GM23338 (cell line): ENCODE data around the gene WWOX. TPM values are rescaled to one million over a fixed set of nuclear protein-coding genes. Genes with fewer than 3 reads are reported as not detected.

Source experiments
- ATAC-seq: fragments of 200-7000 bp; cut with Tn5 transposase; 3 replicates; pipeline ENCODE4 v1.9.1; 2020
- DNase-seq: peaks from one replicate; pipeline ENCODE4 v3.0.0-alpha.2; 2015; ENCODE audit warnings: low spot score
- H2AFZ ChIP-seq: fragments of 200-600 bp; sonication (generic); 2 replicates; pipeline ENCODE4 v1.8.0; 2016; ENCODE audit warnings: antibody characterized with exemption, mild to moderate bottlenecking, moderate library complexity
- H3F3A ChIP-seq: fragments of 200-600 bp; sonication (generic); replicated peaks from 2 replicates; pipeline ENCODE4 v1.8.0; 2017; ENCODE audit warnings: antibody characterized with exemption, mixed run types, low read depth
- H3K27ac ChIP-seq: fragments of 200-600 bp; sonication (generic); 2 replicates; pipeline ENCODE4 v1.6.1; 2016; ENCODE audit warnings: low read depth
- H3K27me3 ChIP-seq: fragments of 200-600 bp; sonication (generic); 2 replicates; pipeline ENCODE4 v1.8.0; 2016; ENCODE audit warnings: mild to moderate bottlenecking, mixed run types, moderate library complexity; ENCODE audit not compliant: insufficient read depth
- H3K36me3 ChIP-seq: fragments of 200-600 bp; sonication (generic); 2 replicates; pipeline ENCODE4 v1.8.0; 2016; ENCODE audit warnings: mild to moderate bottlenecking; ENCODE audit not compliant: insufficient read depth
- H3K4me1 ChIP-seq: fragments of 200-600 bp; sonication (generic); 2 replicates; pipeline ENCODE4 v1.8.0; 2016; ENCODE audit warnings: mild to moderate bottlenecking, moderate library complexity; ENCODE audit not compliant: insufficient read depth
- H3K4me2 ChIP-seq: fragments of 200-600 bp; sonication (generic); 2 replicates; pipeline ENCODE4 v1.7.1; 2017; ENCODE audit warnings: mixed run types
- H3K4me3 ChIP-seq: fragments of 200-600 bp; sonication (generic); 2 replicates; pipeline ENCODE4 v1.6.1; 2016; ENCODE audit warnings: mixed run types
- H3K79me2 ChIP-seq: fragments of 200-600 bp; sonication (generic); replicated peaks from 2 replicates; pipeline ENCODE4 v1.8.0; 2017; ENCODE audit warnings: mild to moderate bottlenecking; ENCODE audit not compliant: insufficient read depth
- H3K9me2 ChIP-seq: fragments of 200-600 bp; sonication (generic); 2 replicates; pipeline ENCODE4 v1.8.0; 2017; ENCODE audit not compliant: insufficient read depth
- H4K20me1 ChIP-seq: fragments of 200-600 bp; sonication (generic); replicated peaks from 2 replicates; pipeline ENCODE4 v1.8.0; 2017; ENCODE audit warnings: mild to moderate bottlenecking; ENCODE audit not compliant: insufficient read depth
- H3K27ac Mint-ChIP-seq: 2 replicates; pipeline ENCODE4 v1.8.0; 2020; ENCODE audit warnings: inconsistent platforms, mild to moderate bottlenecking, moderate library complexity, mixed read lengths
- H3K27me3 Mint-ChIP-seq: 3 replicates; pipeline ENCODE4 v1.8.0; 2022; ENCODE audit warnings: low read depth, mild to moderate bottlenecking, moderate library complexity, mixed read lengths, inconsistent platforms; ENCODE audit not compliant: insufficient read depth, poor library complexity
- H3K36me3 Mint-ChIP-seq: 3 replicates; pipeline ENCODE4 v1.8.0; 2021; ENCODE audit warnings: low read depth, mild to moderate bottlenecking, inconsistent platforms, moderate library complexity, mixed read lengths
- H3K4me1 Mint-ChIP-seq: 3 replicates; pipeline ENCODE4 v1.8.0; 2020; ENCODE audit warnings: mild to moderate bottlenecking, inconsistent platforms, mixed read lengths
- H3K4me3 Mint-ChIP-seq: 3 replicates; pipeline ENCODE4 v1.8.0; 2021; ENCODE audit warnings: moderate library complexity, mild to moderate bottlenecking, inconsistent platforms, mixed read lengths
- H3K9me3 Mint-ChIP-seq: 3 replicates; pipeline ENCODE4 v1.8.0; 2020; ENCODE audit warnings: moderate library complexity, mild to moderate bottlenecking, inconsistent platforms, mixed read lengths
- CREB1 ChIP-seq: fragments of 250-450 bp; sonication (Bioruptor Pico); IDR thresholded peaks from 2 replicates; pipeline ENCODE4 v1.5.0; 2020; ENCODE audit warnings: low read depth, mild to moderate bottlenecking, moderate library complexity
- CTCF ChIP-seq, 2 experiments: fragments of 200-600 bp in 1 of 2; sonication (generic) in 1 of 2; conservative IDR thresholded peaks; 2 replicates each; pipeline versions ENCODE4 v1.5.1 to v1.6.1; 2016 to 2017; ENCODE audit warnings: antibody characterized with exemption in 2 of 2, low read depth in 2 of 2, mild to moderate bottlenecking in 2 of 2, moderate library complexity in 1 of 2
- ETS1 ChIP-seq: IDR thresholded peaks from 2 replicates; pipeline ENCODE4 v1.6.1; 2016; ENCODE audit warnings: antibody characterized with exemption
- EZH2 ChIP-seq: fragments of 200-600 bp; sonication (generic); IDR thresholded peaks from one replicate; pipeline ENCODE4 v1.8.0; 2017; ENCODE audit warnings: antibody characterized with exemption, mild to moderate bottlenecking, low read depth; ENCODE audit not compliant: unreplicated experiment
- JUNB ChIP-seq: IDR thresholded peaks from one replicate; pipeline ENCODE4 v1.6.1; 2016; ENCODE audit warnings: antibody characterized with exemption; ENCODE audit not compliant: unreplicated experiment
- NANOG ChIP-seq: IDR thresholded peaks from 2 replicates; pipeline ENCODE4 v1.6.1; 2016; ENCODE audit warnings: antibody characterized with exemption, borderline replicate concordance
- POLR2AphosphoS5 ChIP-seq: IDR thresholded peaks from 2 replicates; pipeline ENCODE4 v1.6.1; 2016; ENCODE audit warnings: antibody characterized with exemption, low read depth
- REST ChIP-seq: IDR thresholded peaks from one replicate; pipeline ENCODE4 v1.6.1; 2018; ENCODE audit warnings: antibody characterized with exemption; ENCODE audit not compliant: unreplicated experiment
- STAT1 ChIP-seq: IDR thresholded peaks from one replicate; pipeline ENCODE4 v1.6.1; 2016; ENCODE audit warnings: antibody characterized with exemption; ENCODE audit not compliant: unreplicated experiment
- ZNF331 ChIP-seq: fragments of 250-450 bp; sonication (Bioruptor Pico); IDR thresholded peaks from 2 replicates; pipeline ENCODE4 v1.5.0; 2020; ENCODE audit warnings: low read depth, mild to moderate bottlenecking, moderate library complexity
- ZNF462 ChIP-seq: fragments of 250-450 bp; sonication (Bioruptor Pico); IDR thresholded peaks from 2 replicates; pipeline ENCODE4 v1.5.0; 2020; ENCODE audit warnings: mild to moderate bottlenecking, moderate library complexity
- polyA plus RNA-seq: library from polyadenylated mRNA; unstranded; fragments of >200 nt; fragmentation: Nextera tagmentation; extraction: Ambion mirVana; gene quantifications from 2 replicates; pipeline ENCODE4 v1.2.1, GENCODE V29; 2016
- total RNA-seq: library from RNA; depleted of rRNA; stranded (reverse); fragments of >200 nt; shearing (Covaris generic); gene quantifications from 2 replicates; pipeline ENCODE4 v1.2.3, GENCODE V29; 2014

The WWOX gene
- total and polyA plus RNA-seq, 2 experiments from 2014 or later, result 10.0 to 19.3 TPM

GRCh38 chr16:78778101-78779004 lies 678.9 kb downstream of the WWOX start (continued):
- TF ChIP-seq NANOG (no peak), JUNB (no peak), CTCF (conservative IDR thresholded peaks at IDR 0.05; ENCODE audit: low read depth in 2 of 2) (no peak), ZNF331 (no peak), REST (no peak), ETS1 (no peak)

GRCh38 chr16:78780808-78781207 lies 681.4 kb downstream of the WWOX start:
- H2AFZ ChIP-seq, result peak overlapping the region; percentile 47; the same call in 1 of the 2 replicates
- no peak overlapping the region for H3K27ac ChIP-seq
- no peak overlapping the region for H3K27ac Mint-ChIP-seq
- H3K27me3 Mint-ChIP-seq, result peaks cover 5% of the 10 kb centered on the region
- ATAC-seq (no peak), DNase-seq (no peak)
- no peaks in the 10 kb centered on the region for H3K9me3 Mint-ChIP-seq
- H3K79me2 ChIP-seq, result no peaks in the 10 kb centered on the region
- no peak overlapping the region for H3K4me3 Mint-ChIP-seq
- no peaks in the 10 kb centered on the region for H3K4me1 ChIP-seq
- no peaks in the 10 kb centered on the region for H3K36me3 ChIP-seq
- H4K20me1 ChIP-seq, result no peaks in the 10 kb centered on the region
- no peaks in the 10 kb centered on the region for H3K27me3 ChIP-seq
- H3K4me2 ChIP-seq, result no peak overlapping the region
- no peaks in the 10 kb centered on the region for H3F3A ChIP-seq
- peaks cover 11% of the 10 kb centered on the region; the same call in 1 of the 2 replicates for H3K9me2 ChIP-seq
- H3K4me1 Mint-ChIP-seq, result peaks cover 5% of the 10 kb centered on the region; the same call in 2 of the 3 replicates
- TF ChIP-seq POLR2AphosphoS5, result no peak
- no peak for TF ChIP-seq CREB1 (CRISPR knock-in tag)
- no peak for TF ChIP-seq ZNF462
- no peak for TF ChIP-seq JUNB
- TF ChIP-seq EZH2, result no peak
- TF ChIP-seq STAT1, result no peak
- H3K4me3 ChIP-seq, result no peak overlapping the region
- no peaks in the 10 kb centered on the region for H3K36me3 Mint-ChIP-seq
